ENCODE data around the gene CCDC138.

Gene CCDC138

DNA sequence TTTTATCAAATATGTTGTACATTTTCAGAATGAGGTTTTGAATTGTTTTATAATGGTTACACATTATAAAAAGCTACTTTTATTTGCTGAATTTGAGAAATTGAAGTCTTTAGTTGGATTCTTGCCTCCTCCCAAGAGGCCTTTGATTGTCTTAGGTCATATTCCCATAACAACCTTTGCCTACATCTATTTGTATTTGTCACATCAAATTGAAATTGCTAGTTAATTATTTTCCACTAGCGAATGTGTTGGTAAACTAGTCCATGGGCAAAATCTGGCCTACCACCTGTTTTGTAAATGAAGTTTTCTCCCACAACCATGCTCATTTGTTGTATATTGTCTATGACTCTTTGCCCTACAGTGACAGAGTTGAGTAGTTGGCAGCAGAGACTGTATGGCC lies 60.4 kb downstream of the CCDC138 start:
- no peaks in the 10 kb centered on the region for H3K27me3 Mint-ChIP-seq
- DNase-seq, result no peak
- no peak overlapping the region for H3K27ac Mint-ChIP-seq
- no peaks in the 10 kb centered on the region for H3K4me1 Mint-ChIP-seq (ENCODE audit: low read depth)
- H3K9me3 Mint-ChIP-seq, result no peaks in the 10 kb centered on the region
- H3K4me3 Mint-ChIP-seq, result no peak overlapping the region
- H3K36me3 Mint-ChIP-seq (ENCODE audit: low read depth), result peaks cover 41% of the 10 kb centered on the region

DNA sequence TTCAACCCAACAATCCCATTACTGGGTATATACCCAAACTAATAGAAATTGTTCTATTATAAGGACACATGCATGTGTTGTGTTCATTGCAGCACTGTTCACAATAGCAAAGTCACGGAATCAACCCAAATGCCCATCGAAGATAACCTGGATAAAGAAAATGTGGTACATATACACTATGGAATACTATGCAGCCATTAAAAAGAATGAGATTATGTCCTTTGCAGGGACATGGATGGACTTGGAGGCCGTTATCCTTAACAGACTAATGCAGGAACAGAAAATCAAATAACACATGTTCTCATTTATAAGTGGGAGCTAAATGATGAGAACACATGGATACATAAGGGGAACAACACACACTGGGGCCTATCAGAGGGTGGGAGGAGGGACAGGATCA lies 65.8 kb downstream of the CCDC138 start:
- H3K4me3 Mint-ChIP-seq, result no peak overlapping the region
- H3K36me3 Mint-ChIP-seq (ENCODE audit: low read depth), result peaks cover 44% of the 10 kb centered on the region
- no peaks in the 10 kb centered on the region for H3K9me3 Mint-ChIP-seq
- no peak for DNase-seq
- H3K4me1 Mint-ChIP-seq (ENCODE audit: low read depth), result peaks cover 2% of the 10 kb centered on the region
- H3K27me3 Mint-ChIP-seq, result no peaks in the 10 kb centered on the region
- H3K27ac Mint-ChIP-seq, result no peak overlapping the region

DNA sequence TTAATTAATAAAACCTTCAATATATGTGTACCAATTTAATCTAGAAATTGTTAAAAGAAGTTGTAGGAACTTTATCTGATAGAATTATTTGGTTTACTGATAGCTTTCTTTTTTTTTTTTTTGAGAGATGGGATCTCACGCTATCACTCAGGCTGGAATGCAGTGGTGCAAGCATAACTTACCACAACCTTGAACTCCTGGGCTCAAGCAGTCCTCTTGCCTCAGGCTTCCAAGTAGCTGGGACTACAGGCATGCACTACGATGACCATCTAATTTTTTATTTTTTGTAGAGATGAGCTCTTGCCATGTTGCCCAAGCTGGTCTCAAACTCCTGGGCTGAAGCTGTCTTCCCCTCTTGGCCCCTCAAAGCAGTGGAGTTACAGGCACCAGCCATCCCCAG lies 66.8 kb downstream of the CCDC138 start:
- DNase-seq, result no peak

GRCh38 chr2:108854484-108854883 lies 67.9 kb downstream of the CCDC138 start:
- H3K4me1 Mint-ChIP-seq (ENCODE audit: low read depth), result peaks cover 2% of the 10 kb centered on the region
- no peak overlapping the region for H3K4me3 Mint-ChIP-seq
- H3K36me3 Mint-ChIP-seq (ENCODE audit: low read depth), result peaks cover 51% of the 10 kb centered on the region
- no peak overlapping the region for H3K27ac Mint-ChIP-seq
- H3K27me3 Mint-ChIP-seq, result no peaks in the 10 kb centered on the region
- no peaks in the 10 kb centered on the region for H3K9me3 Mint-ChIP-seq
- DNase-seq, result no peak

More for the DNA sequence above, 66.8 kb downstream of the CCDC138 start:
- no peaks in the 10 kb centered on the region for H3K27me3 Mint-ChIP-seq
- no peak overlapping the region for H3K27ac Mint-ChIP-seq
- no peak overlapping the region for H3K4me3 Mint-ChIP-seq
- H3K36me3 Mint-ChIP-seq (ENCODE audit: low read depth), result peaks cover 50% of the 10 kb centered on the region
- H3K4me1 Mint-ChIP-seq (ENCODE audit: low read depth), result peaks cover 2% of the 10 kb centered on the region
- H3K9me3 Mint-ChIP-seq, result no peaks in the 10 kb centered on the region

GRCh38 chr2:108855194-108855593 lies 68.6 kb downstream of the CCDC138 start:
- DNase-seq, result no peak
- H3K36me3 Mint-ChIP-seq (ENCODE audit: low read depth), result peaks cover 43% of the 10 kb centered on the region
- H3K4me3 Mint-ChIP-seq, result no peak overlapping the region
- H3K4me1 Mint-ChIP-seq (ENCODE audit: low read depth), result peaks cover 2% of the 10 kb centered on the region
- H3K27ac Mint-ChIP-seq, result no peak overlapping the region
- H3K9me3 Mint-ChIP-seq, result no peaks in the 10 kb centered on the region
- H3K27me3 Mint-ChIP-seq, result no peaks in the 10 kb centered on the region

DNA sequence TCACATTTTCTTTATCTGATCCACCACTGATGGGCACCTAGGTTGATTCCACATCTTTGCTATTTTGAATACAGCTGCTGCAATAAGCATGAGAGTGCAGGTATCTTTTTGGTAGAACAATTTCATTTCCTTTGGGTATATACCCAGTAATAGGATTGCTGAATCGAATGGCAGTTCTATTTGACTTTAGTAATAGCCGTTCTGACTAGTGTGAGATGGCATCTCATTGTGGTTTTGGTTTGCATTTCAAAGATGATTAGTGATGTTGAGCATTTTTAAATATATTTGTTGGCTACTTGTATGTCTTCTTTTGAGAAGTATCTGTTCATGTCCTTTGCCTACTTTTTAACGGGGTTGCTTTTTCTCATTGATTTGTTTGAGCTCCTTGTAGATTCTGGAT lies 72.3 kb downstream of the CCDC138 start:
- Mint-ChIP-seq H3K4me3 (no peak overlapping the region), H3K4me1 (ENCODE audit: low read depth) (peaks cover 2% of the 10 kb centered on the region), H3K27me3 (no peaks in the 10 kb centered on the region), H3K27ac (no peak overlapping the region), H3K9me3 (no peaks in the 10 kb centered on the region), H3K36me3 (ENCODE audit: low read depth) (peaks cover 24% of the 10 kb centered on the region)
- no peak for DNase-seq

GRCh38 chr2:108866041-108866440 lies 79.5 kb downstream of the CCDC138 start:
- H3K27me3 Mint-ChIP-seq, result no peaks in the 10 kb centered on the region
- no peak overlapping the region for H3K4me3 Mint-ChIP-seq
- DNase-seq, result no peak
- peaks cover 51% of the 10 kb centered on the region for H3K36me3 Mint-ChIP-seq (ENCODE audit: low read depth)
- H3K27ac Mint-ChIP-seq, result no peak overlapping the region
- no peaks in the 10 kb centered on the region for H3K4me1 Mint-ChIP-seq (ENCODE audit: low read depth)
- H3K9me3 Mint-ChIP-seq, result peaks cover 18% of the 10 kb centered on the region

GRCh38 chr2:108868911-108869310 lies 82.3 kb downstream of the CCDC138 start:
- Mint-ChIP-seq H3K9me3 (peaks cover 18% of the 10 kb centered on the region), H3K4me1 (ENCODE audit: low read depth) (no peaks in the 10 kb centered on the region), H3K27ac (no peak overlapping the region), H3K4me3 (no peak overlapping the region), H3K27me3 (no peaks in the 10 kb centered on the region), H3K36me3 (ENCODE audit: low read depth) (peaks cover 61% of the 10 kb centered on the region)
- no peak for DNase-seq

DNA sequence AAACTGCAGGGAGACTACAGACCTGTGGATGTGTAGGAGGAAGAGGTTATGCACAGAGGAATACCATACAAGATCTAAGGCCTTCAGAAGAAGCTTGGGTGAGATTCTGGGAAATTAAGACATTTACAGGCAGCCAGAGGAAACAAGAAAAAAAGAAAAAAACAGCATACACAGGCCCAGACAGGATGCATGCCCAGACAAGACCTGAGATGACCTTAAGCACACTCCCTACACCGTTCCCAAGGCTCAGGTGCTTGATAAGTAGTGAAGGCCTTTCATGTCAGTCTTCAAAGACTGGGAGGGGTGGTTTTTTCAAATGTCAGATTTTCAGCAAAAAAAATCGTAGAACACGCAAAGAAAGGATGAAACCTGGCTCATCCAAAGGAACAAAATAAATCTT lies 83.0 kb downstream of the CCDC138 start:
- no peaks in the 10 kb centered on the region for H3K27me3 Mint-ChIP-seq
- no peak overlapping the region for H3K27ac Mint-ChIP-seq
- no peak overlapping the region for H3K4me3 Mint-ChIP-seq
- peaks cover 18% of the 10 kb centered on the region for H3K9me3 Mint-ChIP-seq
- H3K36me3 Mint-ChIP-seq (ENCODE audit: low read depth), result peaks cover 66% of the 10 kb centered on the region
- no peak for DNase-seq
- H3K4me1 Mint-ChIP-seq (ENCODE audit: low read depth), result no peaks in the 10 kb centered on the region

DNA sequence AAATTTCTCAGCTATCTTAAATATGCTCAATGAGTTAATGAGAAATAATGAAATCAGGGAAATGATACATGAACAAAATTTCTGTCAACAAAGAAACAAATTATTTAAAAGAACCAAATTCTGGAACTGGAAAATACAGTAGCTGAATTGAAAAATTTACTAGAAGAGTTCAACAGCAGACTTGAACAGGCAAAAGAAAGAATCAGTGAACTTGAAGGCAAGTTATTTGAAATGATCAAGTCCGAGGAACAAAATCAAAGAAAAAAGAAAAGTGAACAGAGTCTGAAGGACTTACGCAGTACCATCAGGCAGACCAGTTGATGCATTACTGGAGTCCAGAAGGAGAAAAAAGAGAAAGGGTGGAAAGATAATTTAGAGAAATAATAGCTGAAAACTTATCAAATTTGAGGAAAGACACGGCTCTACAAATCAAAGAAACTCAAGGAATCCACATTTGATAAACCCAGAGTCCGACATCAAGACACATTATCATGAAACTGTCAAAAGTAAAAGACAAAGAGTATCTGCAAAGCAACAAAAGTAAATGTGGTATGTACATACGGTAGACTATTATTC lies 83.6 kb downstream of the CCDC138 start:
- no peak overlapping the region for H3K27ac Mint-ChIP-seq
- peaks cover 18% of the 10 kb centered on the region for H3K9me3 Mint-ChIP-seq
- peaks cover 66% of the 10 kb centered on the region for H3K36me3 Mint-ChIP-seq (ENCODE audit: low read depth)
- no peaks in the 10 kb centered on the region for H3K4me1 Mint-ChIP-seq (ENCODE audit: low read depth)
- H3K4me3 Mint-ChIP-seq, result no peak overlapping the region
- no peaks in the 10 kb centered on the region for H3K27me3 Mint-ChIP-seq
- DNase-seq, result no peak

DNA sequence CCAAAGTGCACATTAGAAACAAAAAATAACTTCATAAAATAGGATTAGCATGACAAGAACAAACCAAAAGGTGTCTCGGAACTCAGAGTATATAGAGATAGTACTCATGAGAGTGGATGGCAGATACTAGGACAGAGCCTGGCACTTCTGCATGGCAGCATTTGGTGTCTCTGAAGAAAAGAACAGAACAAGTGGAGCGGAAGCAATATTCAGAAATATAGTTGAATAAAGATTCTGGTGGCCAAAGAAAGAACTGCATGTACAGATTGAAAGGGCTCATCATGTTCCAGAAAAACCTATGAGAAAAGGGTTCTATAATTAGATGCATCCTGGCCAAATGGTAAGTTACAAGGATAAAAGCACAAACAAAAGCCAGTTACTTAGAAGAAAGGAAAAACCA lies 90.9 kb downstream of the CCDC138 start:
- no peak overlapping the region for H3K27ac Mint-ChIP-seq
- H3K4me3 Mint-ChIP-seq, result no peak overlapping the region
- no peak for DNase-seq
- peaks cover 23% of the 10 kb centered on the region for H3K9me3 Mint-ChIP-seq
- H3K36me3 Mint-ChIP-seq (ENCODE audit: low read depth), result peaks cover 30% of the 10 kb centered on the region
- no peaks in the 10 kb centered on the region for H3K27me3 Mint-ChIP-seq
- H3K4me1 Mint-ChIP-seq (ENCODE audit: low read depth), result no peaks in the 10 kb centered on the region

DNA sequence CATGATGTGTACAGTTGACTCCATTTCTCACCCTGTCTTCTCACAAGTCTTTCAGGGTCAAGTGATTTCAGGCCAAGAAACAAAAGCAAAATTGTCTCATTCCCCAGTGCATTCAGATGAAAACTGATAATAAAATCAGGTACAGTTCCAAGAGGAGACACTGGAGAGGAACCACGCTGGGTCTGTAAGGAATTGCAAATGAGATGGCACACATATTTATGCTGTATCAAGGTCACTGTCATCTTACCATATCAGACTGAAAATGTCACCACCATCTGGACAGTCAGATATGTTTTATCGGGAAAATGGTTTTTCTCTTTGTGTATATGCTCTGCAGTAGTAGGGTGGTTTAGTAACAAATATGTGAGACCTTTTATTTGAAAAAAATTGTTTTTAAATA lies 91.7 kb downstream of the CCDC138 start:
- no peak overlapping the region for H3K4me3 Mint-ChIP-seq
- H3K36me3 Mint-ChIP-seq (ENCODE audit: low read depth), result peaks cover 28% of the 10 kb centered on the region
- DNase-seq, result no peak
- no peak overlapping the region for H3K27ac Mint-ChIP-seq
- no peaks in the 10 kb centered on the region for H3K27me3 Mint-ChIP-seq
- no peaks in the 10 kb centered on the region for H3K4me1 Mint-ChIP-seq (ENCODE audit: low read depth)
- H3K9me3 Mint-ChIP-seq, result peaks cover 27% of the 10 kb centered on the region

GRCh38 chr2:108884619-108885018 lies 98.0 kb downstream of the CCDC138 start:
- Mint-ChIP-seq H3K27me3 (no peaks in the 10 kb centered on the region), H3K36me3 (ENCODE audit: low read depth) (peaks cover 4% of the 10 kb centered on the region), H3K4me3 (no peak overlapping the region), H3K27ac (no peak overlapping the region), H3K9me3 (peaks cover 50% of the 10 kb centered on the region), H3K4me1 (ENCODE audit: low read depth) (no peaks in the 10 kb centered on the region)
- no peak for DNase-seq

- Mint-ChIP-seq H3K4me1 (ENCODE audit: low read depth) (no peaks in the 10 kb centered on the region), H3K27me3 (no peaks in the 10 kb centered on the region), H3K36me3 (ENCODE audit: low read depth) (peaks cover 44% of the 10 kb centered on the region), H3K9me3 (peaks cover 55% of the 10 kb centered on the region), H3K4me3 (no peak overlapping the region), H3K27ac (no peak overlapping the region)
- DNase-seq, result no peak
Measured at GRCh38 chr2:108889907-108890306, 103.3 kb downstream of the CCDC138 start.

- Mint-ChIP-seq H3K4me3 (no peak overlapping the region), H3K36me3 (ENCODE audit: low read depth) (peaks cover 72% of the 10 kb centered on the region), H3K27me3 (no peaks in the 10 kb centered on the region), H3K27ac (no peak overlapping the region), H3K4me1 (ENCODE audit: low read depth) (peaks cover 2% of the 10 kb centered on the region), H3K9me3 (peaks cover 41% of the 10 kb centered on the region)
- DNase-seq, result no peak
Measured at GRCh38 chr2:108893277-108893676, 106.7 kb downstream of the CCDC138 start.

- peaks cover 29% of the 10 kb centered on the region for H3K9me3 Mint-ChIP-seq
- no peak for DNase-seq
- peaks cover 79% of the 10 kb centered on the region for H3K36me3 Mint-ChIP-seq (ENCODE audit: low read depth)
- H3K4me1 Mint-ChIP-seq (ENCODE audit: low read depth), result peaks cover 11% of the 10 kb centered on the region
- no peak overlapping the region for H3K27ac Mint-ChIP-seq
- no peaks in the 10 kb centered on the region for H3K27me3 Mint-ChIP-seq
- no peak overlapping the region for H3K4me3 Mint-ChIP-seq
Measured at GRCh38 chr2:108894766-108895165, 108.2 kb downstream of the CCDC138 start.

Measured in activated T-cell treated with anti-CD3 and anti-CD28 coated beads, Interleukin-2, amount 50 U/mL, for 24 hours (primary cell).